ENCODE results near the gene KRTAP9-6. TPM values are rescaled to one million over a fixed set of nuclear protein-coding genes. Genes with fewer than 3 reads are reported as not detected.
"Not testable (repeated sequence)": the region's sequence is repeated elsewhere in the genome, so short reads cannot be mapped to it uniquely, and the experiment has no call there.

Gene KRTAP9-6
- total and polyA plus RNA-seq, 10 of the 15 experiments (the other 5 are each of a cell fraction or from before 2014, with no cell fraction given), result not detected

- Histone ChIP-seq H3K4me2 (ENCODE audit: control insufficient read depth, insufficient read depth) (no peak overlapping the region), H3K36me3 (ENCODE audit: control insufficient read depth in 2 of 2, insufficient read depth in 2 of 2, low read length in 1 of 2) (no peaks in the 10 kb centered on the region), H3K4me1 (ENCODE audit: control insufficient read depth, insufficient read depth, low read length) (no peaks in the 10 kb centered on the region), H3K9ac (ENCODE audit: control insufficient read depth, insufficient read depth, low read length) (no peak overlapping the region), H2AFZ (ENCODE audit: control insufficient read depth, low read depth, low read length) (no peak overlapping the region), H3K4me3 (no peak overlapping the region), H3K27me3 (replicated peaks in 1 of 2; ENCODE audit: control insufficient read depth in 2 of 2, insufficient read depth in 2 of 2, low read length in 1 of 2) (no peaks in the 10 kb centered on the region; a peak in 2 of 4 replicates), H4K20me1 (ENCODE audit: control insufficient read depth, insufficient read depth) (no peaks in the 10 kb centered on the region), H3K79me2 (ENCODE audit: control insufficient read depth, insufficient read depth, low read length) (no peaks in the 10 kb centered on the region), H3K27ac (ENCODE audit: control insufficient read depth, insufficient read depth) (no peak overlapping the region), H3K9me3 (replicated peaks; ENCODE audit: control insufficient read depth, insufficient read depth, low read length) (no peaks in the 10 kb centered on the region)
- intact Hi-C loops (cut with micrococcal nuclease; ENCODE audit: unreplicated experiment) (no loop called here), in situ Hi-C loops (cut with MboI) (no loop called here)
- FAIRE-seq (no peak), ATAC-seq (no peak), DNase-seq (ENCODE audit: low read depth, low spot score) (no peak)
- ChIA-PET SMC1A (ENCODE audit: uncharacterized antibody, unreplicated experiment) (no interaction called here), RAD21 (ENCODE audit: unreplicated experiment) (no interaction called here), POLR2A (no interaction called here), CTCF (no interaction called here)
- WGBS (ENCODE audit: insufficient coverage, insufficient replicate concordance, low lambda C conversion rate, missing lambda C conversion rate), result 0% methylated on average over 1 of the region's 1 CpG
- BruUV-seq (replicated peaks), result no TSS peak
- TF ChIP-seq PML (IDR thresholded peaks at IDR 0.05; ENCODE audit: low read length) (no peak), TBL1XR1 (IDR thresholded peaks at IDR 0.05; ENCODE audit: low read depth, low read length) (no peak), MXI1 (IDR thresholded peaks at IDR 0.05; ENCODE audit: low read depth, low read length) (no peak), BHLHE40 (IDR thresholded peaks at IDR 0.05; ENCODE audit: borderline replicate concordance in 1 of 2, low read depth in 2 of 2, low read length in 1 of 2) (no peak), CHD1 (IDR thresholded peaks at IDR 0.05; ENCODE audit: low read depth, low read length) (no peak), WRNIP1 (IDR thresholded peaks at IDR 0.05; ENCODE audit: borderline replicate concordance, low read depth, low read length) (no peak), STAT1 (conservative IDR thresholded peaks at IDR 0.05) (no peak)
Measured at GRCh38 chr17:41254861-41255260, 10.3 kb upstream of the KRTAP9-6 start.

DNA sequence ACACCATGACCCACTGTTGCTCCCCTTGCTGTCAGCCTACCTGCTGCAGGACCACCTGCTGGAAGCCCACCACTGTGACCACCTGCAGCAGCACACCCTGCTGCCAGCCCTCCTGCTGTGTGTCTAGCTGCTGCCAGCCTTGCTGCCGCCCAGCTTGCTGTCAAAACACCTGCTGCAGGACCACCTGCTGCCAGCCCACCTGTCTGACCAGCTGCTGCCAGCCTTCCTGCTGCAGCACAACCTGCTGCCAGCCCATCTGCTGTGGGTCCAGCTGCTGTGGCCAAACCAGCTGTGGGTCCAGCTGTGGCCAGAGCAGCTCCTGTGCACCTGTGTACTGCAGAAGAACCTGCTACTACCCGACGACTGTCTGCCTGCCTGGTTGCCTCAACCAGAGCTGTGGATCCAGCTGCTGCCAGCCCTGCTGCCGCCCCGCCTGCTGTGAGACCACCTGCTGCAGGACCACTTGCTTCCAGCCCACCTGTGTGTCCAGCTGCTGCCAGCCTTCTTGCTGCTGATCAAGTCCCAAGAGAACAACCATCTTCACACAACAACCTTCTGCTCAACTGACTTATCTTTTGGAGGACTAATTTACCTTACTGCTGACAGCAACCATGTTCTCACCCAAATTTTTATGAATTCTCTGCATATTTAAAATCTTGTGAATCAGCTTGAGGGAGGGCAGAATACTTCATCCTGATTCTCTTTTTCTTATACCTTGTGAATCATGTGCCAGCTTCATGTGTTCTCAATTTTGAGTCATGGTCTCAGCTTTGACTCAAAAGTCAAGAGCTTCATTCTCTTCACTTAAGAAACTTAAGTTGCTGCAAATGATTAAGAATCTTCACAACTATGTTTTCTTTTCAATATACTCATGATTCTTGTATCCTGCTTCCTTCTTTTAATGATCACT lies 9.5 kb upstream of the KRTAP9-6 start, which contains the start of gene KRTAP9-9:
KRTAP9-9 (plus strand) TSS at position 4 of the 910 bp plus-strand sequence.
- in situ Hi-C loops (cut with MboI); FAIRE-seq; H2AFZ ChIP-seq (ENCODE audit: control insufficient read depth, low read depth, low read length); intact Hi-C loops (cut with micrococcal nuclease; ENCODE audit: unreplicated experiment); RAD21 ChIA-PET (ENCODE audit: unreplicated experiment); H3K4me1 ChIP-seq (ENCODE audit: control insufficient read depth, insufficient read depth, low read length); H3K9me3 ChIP-seq (replicated peaks; ENCODE audit: control insufficient read depth, insufficient read depth, low read length); POLR2A ChIA-PET; H3K79me2 ChIP-seq (ENCODE audit: control insufficient read depth, insufficient read depth, low read length); H3K27ac ChIP-seq (ENCODE audit: control insufficient read depth, insufficient read depth); H3K36me3 ChIP-seq (ENCODE audit: control insufficient read depth in 2 of 2, insufficient read depth in 2 of 2, low read length in 1 of 2); H3K27me3 ChIP-seq (replicated peaks in 1 of 2; ENCODE audit: control insufficient read depth in 2 of 2, insufficient read depth in 2 of 2, low read length in 1 of 2); H4K20me1 ChIP-seq (ENCODE audit: control insufficient read depth, insufficient read depth); H3K4me3 ChIP-seq; SMC1A ChIA-PET (ENCODE audit: uncharacterized antibody, unreplicated experiment); H3K9ac ChIP-seq (ENCODE audit: control insufficient read depth, insufficient read depth, low read length); DNase-seq (ENCODE audit: low read depth, low spot score); CTCF ChIA-PET; H3K4me2 ChIP-seq (ENCODE audit: control insufficient read depth, insufficient read depth); BruUV-seq (replicated peaks); ATAC-seq: not testable (repeated sequence)
- WGBS (ENCODE audit: insufficient coverage, insufficient replicate concordance, low lambda C conversion rate, missing lambda C conversion rate), result 10% methylated on average over 5 of the region's 5 CpGs
